Fibroblast of skin of abdomen (primary cell): ENCODE data around the gene COA4.

Source experiments
- DNase-seq: peaks from one replicate; pipeline ENCODE4 v3.0.0-alpha.2; 2013

COA4 gene

GRCh38 chr11:73862986-73863385, 13.7 kb downstream of the COA4 start:
- no peak for DNase-seq

GRCh38 chr11:73860202-73860601, 16.4 kb downstream of the COA4 start:
- no peak for DNase-seq

GRCh38 chr11:73859671-73860070, 17.0 kb downstream of the COA4 start:
- no peak for DNase-seq

- DNase-seq, result no peak
Observed at GRCh38 chr11:73856031-73856567, 20.5 kb downstream of the COA4 start.

GRCh38 chr11:73854680-73855079, 22.0 kb downstream of the COA4 start:
- peak; percentile 13 for DNase-seq

GRCh38 chr11:73852049-73852448, 24.6 kb downstream of the COA4 start:
- no peak for DNase-seq

GRCh38 chr11:73851046-73851764, 25.4 kb downstream of the COA4 start:
- no peak for DNase-seq

- no peak for DNase-seq
Observed at GRCh38 chr11:73839123-73839457, 37.6 kb downstream of the COA4 start.

GRCh38 chr11:73838443-73839122, 38.1 kb downstream of the COA4 start:
- DNase-seq, result peak; percentile 56

- DNase-seq, result no peak
Observed at GRCh38 chr11:73833067-73833466, 43.6 kb downstream of the COA4 start.

- DNase-seq, result no peak
Observed at GRCh38 chr11:73830261-73830660, 46.4 kb downstream of the COA4 start.
